ENCODE measurements around the gene PCDHAC2.

Gene PCDHAC2, protein sequence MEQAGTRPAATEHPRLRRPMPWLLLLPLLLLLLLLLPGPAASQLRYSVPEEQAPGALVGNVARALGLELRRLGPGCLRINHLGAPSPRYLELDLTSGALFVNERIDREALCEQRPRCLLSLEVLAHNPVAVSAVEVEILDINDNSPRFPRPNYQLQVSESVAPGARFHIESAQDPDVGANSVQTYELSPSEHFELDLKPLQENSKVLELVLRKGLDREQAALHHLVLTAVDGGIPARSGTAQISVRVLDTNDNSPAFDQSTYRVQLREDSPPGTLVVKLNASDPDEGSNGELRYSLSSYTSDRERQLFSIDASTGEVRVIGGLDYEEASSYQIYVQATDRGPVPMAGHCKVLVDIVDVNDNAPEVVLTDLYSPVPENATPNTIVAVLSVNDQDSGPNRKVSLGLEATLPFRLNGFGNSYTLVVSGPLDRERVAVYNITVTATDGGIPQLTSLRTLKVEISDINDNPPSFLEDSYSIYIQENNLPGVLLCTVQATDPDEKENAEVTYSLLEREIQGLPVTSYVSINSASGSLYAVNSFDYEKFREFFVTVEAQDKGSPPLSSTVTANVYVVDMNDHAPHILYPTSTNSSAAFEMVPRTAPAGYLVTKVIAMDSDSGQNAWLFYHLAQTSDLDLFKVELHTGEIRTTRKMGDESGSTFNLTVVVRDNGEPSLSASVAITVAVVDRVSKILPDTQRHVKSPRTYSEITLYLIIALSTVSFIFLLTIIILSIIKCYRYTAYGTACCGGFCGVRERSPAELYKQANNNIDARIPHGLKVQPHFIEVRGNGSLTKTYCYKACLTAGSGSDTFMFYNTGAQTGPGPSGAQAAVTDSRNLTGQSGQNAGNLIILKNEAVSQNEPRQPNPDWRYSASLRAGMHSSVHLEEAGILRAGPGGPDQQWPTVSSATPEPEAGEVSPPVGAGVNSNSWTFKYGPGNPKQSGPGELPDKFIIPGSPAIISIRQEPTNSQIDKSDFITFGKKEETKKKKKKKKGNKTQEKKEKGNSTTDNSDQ

GRCh38 chr5:140966293-140967225 is at the start of gene PCDHAC2:
Gene PCDHAC2 (plus strand): TSS chr5:140966476. CDS start chr5:140966767, 291 bp downstream.
- no peak for DNase-seq (ENCODE audit: low read depth in 2 of 2)

GRCh38 chr5:140923601-140924000 is 42.7 kb upstream of the PCDHAC2 start:
- no peak for DNase-seq (ENCODE audit: low read depth in 2 of 2)

DNA sequence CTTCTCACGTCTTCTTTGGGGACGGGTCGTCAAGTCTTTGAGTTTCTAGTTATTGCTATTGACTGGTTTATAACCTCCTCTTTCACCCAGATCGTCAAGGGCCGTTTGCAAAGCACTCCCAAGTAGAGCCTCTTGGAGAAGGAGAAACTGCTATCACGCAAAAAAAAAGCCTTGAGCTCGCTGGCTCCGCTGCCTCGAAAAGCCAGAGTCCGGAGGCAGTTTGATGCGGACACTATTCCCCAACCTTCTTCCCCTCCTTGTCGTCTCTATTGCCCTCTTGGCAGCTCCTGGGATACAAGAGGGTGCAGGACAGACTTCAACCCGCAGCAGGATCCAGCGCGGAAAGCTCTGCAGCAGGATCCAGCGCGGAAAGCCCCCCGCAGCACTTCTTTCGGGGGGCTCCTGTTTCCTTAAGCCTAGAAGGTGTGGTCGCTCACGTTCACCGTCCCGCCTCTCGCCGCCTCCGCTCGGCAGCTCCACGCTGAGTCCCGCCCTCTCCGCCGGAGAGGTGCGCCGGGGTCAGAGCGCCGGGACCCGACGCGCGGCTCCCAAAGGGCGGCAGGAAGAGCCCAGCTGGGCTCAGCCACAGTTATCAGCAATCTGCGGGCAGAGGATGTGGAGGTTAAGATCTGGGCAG is 40.4 kb upstream of the PCDHAC2 start, which contains the start of gene PCDHAC1:
PCDHAC1 (plus strand) TSS at position 494 of the 637 bp plus-strand sequence. CDS start 594 bp downstream, outside the sequence.
- no peak for DNase-seq (ENCODE audit: low read depth in 2 of 2)

DNA sequence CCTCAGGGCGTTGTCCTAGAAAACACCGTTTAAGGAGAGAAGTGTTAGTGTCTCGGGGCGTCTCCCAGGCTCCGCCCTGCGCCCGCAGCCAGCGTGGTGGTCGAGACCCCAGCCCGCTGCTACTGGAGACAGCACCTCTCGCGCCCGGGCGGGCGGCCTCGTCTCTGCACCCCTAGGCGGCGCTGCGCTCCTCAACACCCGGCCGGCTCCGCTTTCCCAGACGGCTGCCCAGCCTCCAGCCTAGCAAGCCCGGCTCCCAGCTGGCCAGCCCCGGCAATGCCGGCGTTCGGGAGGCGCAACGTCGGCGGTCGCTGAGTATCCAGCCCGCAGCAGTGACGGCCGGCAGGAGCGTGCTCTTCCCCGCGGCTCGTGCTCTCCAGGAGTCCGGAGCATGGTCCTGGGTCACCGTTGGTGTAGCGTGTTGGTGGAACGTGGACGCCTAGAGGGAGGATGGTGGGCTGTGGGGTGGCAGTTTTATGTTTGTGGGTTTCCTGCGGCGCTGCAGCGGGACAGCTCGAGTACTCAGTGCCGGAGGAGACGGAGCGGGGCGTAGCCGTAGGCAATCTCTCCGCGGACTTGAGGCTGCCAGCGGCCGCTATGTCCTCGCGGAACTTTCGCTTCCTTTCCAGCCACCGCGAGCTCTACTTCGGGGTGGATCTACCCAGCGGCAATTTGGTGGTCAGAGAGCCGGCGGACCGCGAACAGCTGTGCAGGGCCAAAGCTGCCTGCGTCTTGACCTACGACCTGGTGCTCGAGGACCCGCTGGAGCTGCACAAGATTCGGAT is 39.6 kb upstream of the PCDHAC2 start:
- DNase-seq (ENCODE audit: low read depth in 2 of 2): peak in 1 of 2 donors; percentile 27

DNA sequence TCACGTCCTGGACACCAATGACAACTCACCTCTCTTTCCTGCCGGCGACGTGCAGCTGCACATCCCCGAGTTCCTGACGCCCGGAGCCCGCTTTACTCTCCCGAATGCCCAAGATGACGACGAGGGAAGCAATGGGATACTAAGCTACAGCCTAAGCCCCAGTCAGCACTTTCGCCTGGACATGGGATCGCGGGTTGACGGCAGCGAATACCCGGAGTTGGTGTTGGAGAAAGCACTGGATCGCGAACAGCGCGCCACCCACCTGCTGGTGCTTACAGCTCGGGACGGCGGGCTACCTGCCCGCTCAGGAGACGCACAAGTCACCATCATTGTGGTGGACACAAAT is 39.1 kb upstream of the PCDHAC2 start:
- DNase-seq (ENCODE audit: low read depth in 2 of 2): no peak

DNA sequence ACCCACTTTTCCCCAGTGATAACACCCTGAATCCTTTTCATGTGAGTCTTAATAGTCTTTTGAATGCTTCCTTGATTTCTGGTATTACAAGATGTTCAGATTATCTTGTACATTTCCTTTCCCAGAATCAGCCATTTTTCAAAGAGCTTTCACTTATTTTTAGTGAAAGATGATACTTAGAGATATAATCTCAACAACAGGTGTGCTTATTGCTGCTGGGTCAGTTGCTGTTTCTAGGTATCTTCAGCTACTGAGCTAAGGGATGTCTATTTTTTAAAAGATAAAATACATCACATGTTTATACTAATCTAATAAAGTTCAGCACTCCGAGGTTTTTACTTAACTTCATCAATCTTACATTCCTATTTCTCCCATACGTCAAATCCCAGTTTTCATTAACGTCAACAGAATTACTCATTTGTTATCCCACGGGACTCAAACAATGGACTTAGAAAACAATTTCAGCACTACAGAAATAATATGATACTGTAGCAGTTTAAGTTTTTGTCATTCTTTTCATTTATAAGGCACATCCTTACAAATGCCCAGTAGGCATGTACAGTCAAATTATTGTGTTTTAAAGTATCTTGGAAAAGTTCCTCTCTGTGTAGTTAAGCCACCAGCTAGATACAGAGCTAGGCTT is 31.2 kb upstream of the PCDHAC2 start:
- DNase-seq (ENCODE audit: low read depth in 2 of 2): no peak

- DNase-seq (ENCODE audit: low read depth in 2 of 2): no peak
Measured at GRCh38 chr5:140946578-140946977, 19.7 kb upstream of the PCDHAC2 start.

DNA sequence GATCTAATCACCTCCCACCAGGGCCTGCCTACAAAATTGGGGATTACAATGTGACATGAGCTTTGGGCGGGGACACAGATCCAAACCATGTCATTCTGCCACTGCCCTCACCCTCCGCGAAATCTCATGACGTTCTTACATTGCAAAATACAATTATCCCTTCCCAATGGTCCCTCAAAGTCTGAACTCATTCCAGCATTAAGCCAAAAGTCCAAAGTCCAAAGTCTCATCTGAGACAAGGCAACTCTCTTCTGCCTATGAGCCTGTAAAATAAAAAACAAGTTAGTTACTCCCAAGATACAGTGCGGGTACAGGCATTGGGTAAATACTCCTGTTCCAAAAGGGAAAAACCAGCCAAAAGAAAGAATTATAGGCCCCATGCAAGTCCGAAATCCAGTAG is 14.6 kb upstream of the PCDHAC2 start:
- no peak for DNase-seq (ENCODE audit: low read depth in 2 of 2)

- DNase-seq (ENCODE audit: low read depth in 2 of 2): no peak
Measured at GRCh38 chr5:140953234-140953633, 13.0 kb upstream of the PCDHAC2 start.

DNA sequence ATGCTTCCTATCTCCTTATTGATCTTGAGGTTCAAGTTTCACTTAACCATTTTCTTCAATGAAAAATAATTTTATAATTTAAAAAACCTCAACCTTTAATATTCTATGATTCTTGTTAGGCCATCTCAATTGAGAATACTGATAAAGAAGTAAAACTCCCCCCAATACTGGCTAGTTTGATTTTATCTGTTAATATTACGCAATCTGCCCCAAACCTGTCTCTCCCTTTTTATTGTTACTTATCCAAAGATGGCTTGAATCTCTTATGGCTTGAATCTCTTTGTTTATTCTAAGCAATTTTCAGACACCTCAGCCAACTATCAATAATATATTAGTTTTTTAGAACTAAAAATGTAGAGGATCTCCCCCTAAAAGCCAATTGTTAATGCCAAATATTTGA is 4.1 kb upstream of the PCDHAC2 start:
- no peak for DNase-seq (ENCODE audit: low read depth in 2 of 2)

DNA sequence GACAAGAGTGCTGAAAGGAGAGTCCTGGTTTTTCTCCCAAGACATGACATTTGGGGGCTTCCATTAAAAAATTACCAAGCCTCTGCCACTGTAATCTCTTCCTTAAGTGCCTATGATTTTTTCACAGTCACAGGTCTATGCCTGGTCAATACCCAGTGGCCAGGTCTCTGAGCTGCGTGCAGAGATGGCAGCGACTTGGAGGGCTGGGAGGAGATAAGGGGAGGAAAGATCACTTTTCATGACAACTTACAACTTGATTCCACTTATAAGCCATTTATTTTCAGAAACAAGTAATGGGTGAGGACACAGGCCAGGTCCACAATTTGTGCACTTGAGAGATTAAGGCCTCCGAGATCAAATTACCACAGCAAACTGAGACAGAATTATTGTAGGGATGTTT is 1.9 kb upstream of the PCDHAC2 start:
- DNase-seq (ENCODE audit: low read depth in 2 of 2): no peak

DNA sequence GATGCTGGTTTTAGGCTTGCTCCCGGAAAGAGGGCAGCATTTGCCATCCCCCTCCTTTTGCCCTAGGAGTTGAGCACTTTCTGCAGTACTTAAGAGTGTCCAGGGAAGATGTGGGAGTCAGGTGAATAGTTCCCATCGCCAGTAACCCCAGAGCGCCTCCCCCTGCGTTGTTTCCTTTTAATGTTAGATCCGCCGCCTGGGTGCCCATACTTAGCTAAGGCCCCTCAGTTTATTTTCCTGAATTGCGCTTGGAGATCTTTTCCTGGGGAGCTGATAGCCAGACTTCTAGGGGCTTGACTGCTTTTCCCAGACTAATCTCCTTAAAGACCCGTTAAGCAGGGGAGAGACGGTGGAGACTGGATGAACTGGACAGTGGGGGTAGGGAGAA is 377 bp upstream of the PCDHAC2 start:
- DNase-seq (ENCODE audit: low read depth in 2 of 2): no peak

GRCh38 chr5:140967226-140967893 is 1.1 kb downstream of the PCDHAC2 start:
- DNase-seq (ENCODE audit: low read depth in 2 of 2): no peak

- no peak for DNase-seq (ENCODE audit: low read depth in 2 of 2)
Measured at GRCh38 chr5:140969880-140970279, 3.6 kb downstream of the PCDHAC2 start.

- no peak for DNase-seq (ENCODE audit: low read depth in 2 of 2)
Measured at GRCh38 chr5:140973550-140973949, 7.3 kb downstream of the PCDHAC2 start.

- no peak for DNase-seq (ENCODE audit: low read depth in 2 of 2)
Measured at GRCh38 chr5:140977003-140977402, 10.7 kb downstream of the PCDHAC2 start.

- no peak for DNase-seq (ENCODE audit: low read depth in 2 of 2)
Measured at GRCh38 chr5:140978260-140978659, 12.0 kb downstream of the PCDHAC2 start.

- no peak for DNase-seq (ENCODE audit: low read depth in 2 of 2)
Measured at GRCh38 chr5:140978983-140979382, 12.7 kb downstream of the PCDHAC2 start.

DNA sequence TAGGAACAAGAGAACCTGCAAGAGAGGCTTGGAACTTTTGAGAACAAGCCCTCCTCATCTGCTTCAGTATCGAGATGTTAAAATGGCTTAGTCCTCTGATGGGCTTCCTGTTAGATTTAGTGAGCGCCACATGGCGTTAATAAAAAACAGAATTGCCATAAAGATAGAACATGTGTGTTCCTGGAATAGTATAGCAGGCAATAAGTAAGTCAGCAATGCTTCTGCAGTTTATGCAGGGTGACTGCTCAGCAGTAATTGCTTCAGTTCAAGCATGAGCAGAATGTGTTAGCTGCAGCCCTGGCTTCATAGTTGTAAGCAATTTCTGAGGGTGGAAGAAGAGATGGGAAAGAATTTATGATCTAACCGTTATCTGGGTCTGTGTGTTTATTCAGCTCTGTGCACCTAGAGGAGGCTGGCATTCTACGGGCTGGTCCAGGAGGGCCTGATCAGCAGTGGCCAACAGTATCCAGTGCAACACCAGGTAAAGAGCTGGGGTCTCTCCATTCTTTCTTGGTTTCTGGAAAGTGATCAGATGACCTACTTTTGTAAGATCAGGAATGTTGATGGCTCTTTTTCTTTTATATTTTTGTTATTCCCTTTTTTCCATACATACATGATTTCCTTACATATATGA is 15.9 kb downstream of the PCDHAC2 start:
- DNase-seq (ENCODE audit: low read depth in 2 of 2): no peak

Data from stimulated activated CD4-positive, alpha-beta T cell treated with anti-CD3 and anti-CD28 coated beads, Interleukin-15, amount 100 ng/mL, for 48 hours (primary cell).